Occipital lobe (tissue), 2 donors: Measurements from ENCODE around the gene KATNAL2. TPM values are rescaled to one million over a fixed set of nuclear protein-coding genes. Genes with fewer than 3 reads are reported as not detected.
"Not testable (repeated sequence)": the region's sequence is repeated elsewhere in the genome, so short reads cannot be mapped to it uniquely, and the experiment has no call there.

Experiments used
- DNase-seq: peaks from one replicate; lab custom pipeline; 2025; lab: John Stamatoyannopoulos, UW
- total RNA-seq: library from RNA; depleted of rRNA; stranded (reverse); fragments of >200 nt; gene quantifications from one replicate; pipeline ENCODE4 v1.2.3, GENCODE V29; 2014

Gene KATNAL2
- total RNA-seq, 1 donor from 2014 or later, result 2.0 TPM

DNA sequence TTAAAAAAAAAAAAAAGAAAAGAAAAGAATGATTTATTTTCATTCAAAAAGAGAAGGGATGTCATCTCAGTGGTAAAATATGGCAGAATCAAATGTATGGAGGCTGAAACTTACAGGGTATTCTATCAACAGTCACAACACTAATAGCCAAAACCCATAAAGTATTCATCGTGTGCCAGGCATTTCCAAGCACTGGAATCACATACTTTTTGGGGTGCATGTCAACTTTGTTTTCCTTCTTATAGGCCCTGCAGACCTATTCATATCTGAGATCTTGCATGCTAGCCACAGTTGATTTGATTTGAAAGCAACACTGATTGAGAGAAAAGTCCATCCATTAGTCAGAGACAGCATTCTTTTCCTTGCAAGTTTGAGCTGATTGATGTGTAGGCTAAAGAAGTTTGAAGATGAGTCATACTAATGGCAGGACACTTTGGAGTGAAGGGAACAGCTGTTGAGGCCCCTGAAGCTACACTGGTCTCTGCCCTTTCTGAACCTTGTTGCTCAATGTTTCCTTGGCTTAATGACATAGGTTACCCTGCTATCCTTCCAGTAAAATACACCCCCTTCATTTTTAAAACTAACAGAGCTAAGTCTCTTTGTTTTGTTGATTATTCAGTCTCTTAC is 22.0 kb downstream of the KATNAL2 start:
- DNase-seq, result no peak

DNA sequence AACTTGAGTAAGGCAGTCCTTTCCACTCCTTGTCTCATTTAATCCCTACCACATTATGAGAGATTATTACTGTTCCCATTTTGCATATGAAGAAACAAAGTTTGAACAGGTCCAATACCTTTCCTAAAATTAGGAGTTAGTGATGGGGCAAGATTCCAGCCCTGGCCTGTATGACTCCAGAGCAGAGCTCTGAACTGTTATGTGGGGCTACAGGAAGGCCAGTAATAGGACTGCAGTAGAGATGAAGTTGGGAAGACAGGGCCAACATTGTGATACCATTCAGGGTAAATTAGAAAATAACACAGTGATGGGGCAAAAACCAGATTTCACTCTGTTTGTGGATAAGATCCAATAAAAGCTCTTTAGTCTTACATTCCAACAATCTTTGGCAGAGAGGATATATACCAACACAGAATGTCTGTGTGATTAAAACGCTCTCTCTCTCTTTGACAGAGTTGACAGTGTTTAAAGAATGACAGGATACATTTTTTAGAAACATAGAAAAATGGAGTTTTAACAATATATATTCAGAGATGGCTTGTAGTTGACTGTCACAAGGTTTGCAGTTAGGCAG is 22.7 kb downstream of the KATNAL2 start:
- no peak for DNase-seq

- DNase-seq, result no peak
Measured at GRCh38 chr18:46942646-46943045, 25.2 kb downstream of the KATNAL2 start.

DNA sequence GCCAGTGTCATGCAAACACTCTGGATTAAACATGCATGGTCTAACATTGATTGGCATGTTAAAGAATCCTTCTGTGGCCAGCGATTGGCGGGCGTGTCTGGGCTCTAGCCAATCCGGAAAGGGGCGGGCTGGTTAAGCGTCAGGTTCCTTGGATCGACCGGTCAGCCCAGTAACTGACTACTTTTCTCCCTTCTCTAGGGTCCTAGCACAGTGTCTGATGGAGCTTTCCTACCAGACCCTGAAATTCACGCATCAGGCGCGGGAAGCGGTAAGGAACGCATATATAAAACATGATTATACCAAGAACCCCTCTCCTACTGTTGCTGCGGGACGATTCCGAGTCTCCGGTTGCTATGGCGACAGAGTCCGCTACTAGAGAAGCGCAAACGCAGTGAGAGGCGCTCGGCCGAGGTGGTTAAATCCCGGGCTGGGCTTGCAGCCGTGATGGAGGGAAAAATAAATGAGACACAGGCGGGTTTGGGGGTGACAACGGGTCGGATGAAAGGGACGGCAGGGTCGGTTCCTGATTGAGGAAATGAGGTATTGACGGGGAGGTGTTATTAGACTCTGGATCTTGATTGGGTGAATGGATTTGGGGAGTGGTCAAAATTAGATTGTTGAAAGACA is 29.4 kb downstream of the KATNAL2 start:
- peak; percentile 75 for DNase-seq

DNA sequence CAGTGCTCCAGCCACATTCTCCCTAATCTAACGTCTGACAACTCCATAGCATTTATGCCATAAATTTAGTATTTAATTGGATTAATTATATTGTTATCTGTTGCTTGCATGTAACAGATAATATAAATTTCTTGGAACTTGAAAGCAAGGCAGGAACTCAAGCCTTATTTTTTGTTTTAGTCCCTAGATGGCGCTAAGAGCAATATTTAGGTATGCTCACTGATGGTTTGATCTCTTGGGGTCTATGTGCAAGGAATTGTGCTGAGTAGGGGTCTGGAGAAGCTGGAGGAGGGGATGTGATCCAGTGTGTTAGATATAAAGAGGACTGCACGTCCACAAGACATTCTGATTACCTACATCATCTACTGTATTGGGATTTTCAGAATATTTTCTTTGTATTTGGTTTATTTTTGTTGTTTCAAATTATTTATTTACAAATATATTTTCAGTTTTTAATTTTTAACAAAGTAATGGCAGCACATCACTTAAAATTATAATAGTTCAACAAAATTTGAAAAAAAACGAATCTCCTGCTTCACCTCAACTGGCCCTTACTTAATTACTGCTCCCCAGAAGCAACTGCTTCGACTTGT is 32.8 kb downstream of the KATNAL2 start:
- no peak for DNase-seq

DNA sequence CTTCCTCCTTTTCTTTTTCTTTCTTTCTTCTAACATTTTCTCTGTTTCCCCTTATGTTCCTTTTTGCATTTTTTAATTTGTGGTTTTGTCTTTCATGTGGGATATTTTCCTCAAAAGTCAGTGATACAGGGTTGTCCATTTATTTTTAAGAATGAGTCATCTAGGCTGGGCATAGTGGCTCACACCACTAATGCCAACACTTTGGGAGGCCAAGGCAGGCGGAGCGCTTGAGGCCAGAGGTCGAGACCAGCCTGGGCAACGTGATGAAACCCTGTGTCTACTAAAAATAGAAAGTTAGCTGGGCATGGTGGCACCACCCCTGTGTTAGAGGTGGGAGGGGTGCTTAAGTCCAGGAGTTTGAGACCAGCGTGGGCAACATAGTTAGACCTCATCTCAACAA is 35.8 kb downstream of the KATNAL2 start:
- DNase-seq, result no peak

DNA sequence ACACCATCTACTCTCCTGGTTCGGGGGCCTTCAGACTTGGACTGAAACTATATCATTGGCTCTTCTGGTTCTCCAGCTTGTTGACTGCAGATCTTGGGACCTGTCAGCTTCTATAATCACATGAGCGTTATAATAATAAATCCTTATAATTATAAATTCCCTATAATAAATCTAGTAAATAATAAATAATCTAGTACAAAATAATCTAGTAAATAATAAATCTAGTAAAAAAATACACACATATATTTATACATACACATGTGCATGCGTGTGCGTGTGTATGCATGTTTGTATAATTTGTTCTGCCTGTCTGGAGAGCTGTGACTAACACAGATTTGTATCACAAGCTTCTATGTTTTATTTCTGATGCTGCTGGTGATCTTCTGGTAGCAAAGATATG is 40.8 kb downstream of the KATNAL2 start:
- DNase-seq, result no peak

- not testable (repeated sequence) for DNase-seq
Measured at GRCh38 chr18:46963656-46964578, 46.5 kb downstream of the KATNAL2 start.

GRCh38 chr18:46964579-46965293 is 47.3 kb downstream of the KATNAL2 start:
- not testable (repeated sequence) for DNase-seq

GRCh38 chr18:46966266-46966665 is 48.9 kb downstream of the KATNAL2 start:
- not testable (repeated sequence) for DNase-seq

DNA sequence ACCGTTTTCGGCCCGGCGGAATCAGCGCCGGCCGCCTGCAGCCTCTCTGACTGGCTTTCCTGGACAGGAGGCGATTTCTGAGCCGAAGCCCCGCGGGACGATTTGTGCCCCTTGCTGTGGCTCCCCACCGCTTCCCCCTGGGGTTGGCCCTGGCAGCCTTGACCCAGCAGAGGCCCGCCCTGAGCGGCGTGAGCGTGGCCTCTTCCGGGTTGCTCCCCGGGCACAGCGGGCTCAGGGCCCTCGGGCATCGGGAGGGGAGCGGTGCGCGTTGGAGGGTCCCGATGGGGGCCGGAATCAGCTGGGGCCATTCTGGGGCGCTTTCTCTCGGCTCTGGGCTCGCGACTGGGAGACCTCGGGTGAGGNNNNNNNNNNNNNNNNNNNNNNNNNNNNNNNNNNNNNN is 52.1 kb downstream of the KATNAL2 start:
- DNase-seq, result not testable (repeated sequence)

GRCh38 chr18:47019870-47020269 is 102.5 kb downstream of the KATNAL2 start:
- not testable (repeated sequence) for DNase-seq

DNA sequence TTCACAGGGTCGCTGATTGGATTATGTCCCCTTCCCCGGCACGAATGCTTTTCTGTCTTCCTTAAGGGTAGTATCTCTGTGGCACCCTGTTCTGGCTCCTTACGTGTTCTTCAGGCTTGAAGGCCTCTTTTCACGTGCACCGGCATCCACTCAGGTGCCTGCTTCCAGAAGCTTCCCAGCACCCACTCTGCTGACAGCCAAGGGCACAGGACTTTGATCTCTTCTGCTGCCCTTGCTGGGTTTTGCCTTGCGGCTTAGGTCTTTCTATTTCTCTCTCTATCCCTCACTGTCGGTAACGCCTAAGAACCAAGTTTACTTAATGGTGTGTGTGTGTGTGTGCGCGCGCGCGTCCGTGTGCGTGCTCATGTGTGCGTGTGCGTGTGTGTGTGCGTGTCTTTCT is 103.4 kb downstream of the KATNAL2 start:
- DNase-seq, result not testable (repeated sequence)

DNA sequence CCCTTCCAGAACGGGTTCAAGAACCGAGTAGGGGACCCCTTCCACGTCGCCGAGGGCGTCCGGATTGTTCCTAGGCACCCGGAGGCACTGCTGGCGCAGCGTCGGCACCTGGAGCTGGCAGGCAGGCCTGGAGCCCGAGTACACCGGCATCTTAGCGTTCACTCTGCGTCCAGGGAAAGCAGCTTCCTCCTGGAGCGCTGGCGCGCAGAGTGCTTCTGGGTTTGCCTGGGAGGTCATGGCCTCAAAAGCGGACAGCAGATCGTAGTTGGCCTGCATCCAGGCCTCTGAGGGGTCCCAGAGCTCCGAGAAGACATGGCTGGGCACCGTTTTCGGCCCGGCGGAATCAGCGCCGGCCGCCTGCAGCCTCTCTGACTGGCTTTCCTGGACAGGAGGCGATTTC is 105.4 kb downstream of the KATNAL2 start:
- not testable (repeated sequence) for DNase-seq

GRCh38 chr18:47023769-47024465 is 106.5 kb downstream of the KATNAL2 start:
- not testable (repeated sequence) for DNase-seq

- DNase-seq, result not testable (repeated sequence)
Measured at GRCh38 chr18:47025557-47026174, 108.3 kb downstream of the KATNAL2 start.

- not testable (repeated sequence) for DNase-seq
Measured at GRCh38 chr18:47028738-47029137, 111.3 kb downstream of the KATNAL2 start.

DNA sequence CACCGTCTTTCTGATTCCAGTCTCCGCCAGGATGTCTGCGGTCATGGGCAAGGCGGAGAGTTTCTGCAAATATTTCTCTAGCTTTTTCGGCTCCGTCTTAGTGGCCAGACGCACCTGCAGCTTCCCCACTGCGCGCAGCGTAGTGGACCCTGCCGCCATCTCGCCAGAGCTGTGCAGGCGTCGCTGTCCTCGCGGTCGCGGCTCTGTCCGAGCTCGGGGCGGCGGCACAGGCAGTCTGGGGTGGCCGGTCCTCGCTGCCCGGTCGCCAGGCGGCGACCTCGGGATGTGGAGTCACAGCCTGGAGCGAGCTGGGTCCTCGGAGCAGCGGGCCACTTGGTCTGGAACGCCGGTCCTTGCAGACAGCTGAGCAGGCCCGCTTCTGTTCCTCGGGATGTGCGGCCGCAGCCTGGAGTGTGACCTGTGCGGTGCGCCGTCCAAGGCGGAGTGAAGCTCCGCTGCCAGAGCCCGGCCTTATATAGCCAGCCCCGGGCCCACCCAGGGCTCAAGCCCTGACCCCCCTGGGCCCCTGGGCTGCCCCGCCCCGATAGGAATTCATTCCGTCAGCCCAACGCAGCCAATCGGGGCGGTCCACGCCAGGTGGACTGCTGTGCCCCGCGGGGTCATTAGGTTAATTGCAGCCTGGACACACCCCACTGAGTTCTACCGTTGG is 112.4 kb downstream of the KATNAL2 start:
- DNase-seq, result not testable (repeated sequence)

DNA sequence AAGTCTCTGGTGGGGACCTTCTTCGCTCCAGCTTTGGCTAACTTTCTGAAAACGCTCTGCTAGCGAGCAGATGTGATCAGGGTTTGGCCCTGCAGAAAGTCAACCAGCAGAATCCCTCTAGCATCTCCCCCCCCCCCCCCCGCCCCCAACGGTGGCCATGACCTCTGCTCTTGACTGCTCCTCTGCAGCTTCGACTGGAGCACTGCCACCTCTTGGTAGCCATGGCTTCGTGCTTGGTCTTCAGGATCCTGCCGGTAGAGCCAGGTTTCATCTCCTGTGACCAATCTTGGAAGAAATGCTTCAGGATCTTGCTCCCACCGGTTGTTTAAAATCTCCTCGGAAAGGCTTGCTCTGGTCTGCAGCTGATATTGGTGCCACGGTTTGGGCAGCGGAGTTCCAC is 113.5 kb downstream of the KATNAL2 start:
- DNase-seq, result not testable (repeated sequence)
